Loucy (cell line): ENCODE measurements around the gene FBXL13.

Experiments
- H2AFZ ChIP-seq: fragments of 200-600 bp; sonication (generic); 2 replicates; pipeline ENCODE4 v1.6.0; 2016; ENCODE audit warnings: antibody characterized with exemption, mild to moderate bottlenecking, low read length, moderate library complexity
- H3F3A ChIP-seq: fragments of 200-600 bp; 2 replicates; pipeline ENCODE4 v1.6.0; 2016; ENCODE audit warnings: antibody characterized with exemption, low read depth, mild to moderate bottlenecking
- H3K27me3 ChIP-seq: fragments of 200-600 bp; sonication (generic); 2 replicates; pipeline ENCODE4 v1.6.1; 2014; ENCODE audit warnings: low read length, mild to moderate bottlenecking; ENCODE audit not compliant: insufficient read depth, poor library complexity, severe bottlenecking
- H3K36me3 ChIP-seq: fragments of 200-600 bp; sonication (generic); 2 replicates; pipeline ENCODE4 v1.6.1; 2016; ENCODE audit warnings: low read length; ENCODE audit not compliant: insufficient read depth
- H3K4me1 ChIP-seq: fragments of 200-600 bp; sonication (generic); 2 replicates; pipeline ENCODE4 v1.5.1; 2014; ENCODE audit warnings: low read length, mild to moderate bottlenecking; ENCODE audit not compliant: insufficient read depth, poor library complexity, severe bottlenecking
- H3K4me2 ChIP-seq: fragments of 200-600 bp; sonication (generic); 2 replicates; pipeline ENCODE4 v1.6.0; 2014; ENCODE audit warnings: antibody characterized with exemption, low read length, low read depth, mild to moderate bottlenecking; ENCODE audit not compliant: poor library complexity, severe bottlenecking
- H3K4me3 ChIP-seq: fragments of 200-600 bp; sonication (generic); 2 replicates; pipeline ENCODE4 v1.5.1; 2014; ENCODE audit warnings: low read length, mild to moderate bottlenecking, mixed read lengths; ENCODE audit not compliant: poor library complexity, severe bottlenecking
- H3K79me2 ChIP-seq: fragments of 200-600 bp; sonication (generic); 2 replicates; pipeline ENCODE4 v1.6.1; 2014; ENCODE audit warnings: low read length; ENCODE audit not compliant: insufficient read depth
- H3K9ac ChIP-seq: fragments of 200-600 bp; sonication (generic); 2 replicates; pipeline ENCODE4 v1.6.0; 2014; ENCODE audit warnings: mild to moderate bottlenecking, low read depth, low read length, moderate library complexity; ENCODE audit not compliant: poor library complexity, severe bottlenecking
- H3K9me2 ChIP-seq: fragments of 200-600 bp; sonication (generic); replicated peaks from 2 replicates; pipeline ENCODE4 v1.6.1; 2016; ENCODE audit warnings: low read depth, low read length, mixed read lengths
- H3K9me3 ChIP-seq: fragments of 200-600 bp; sonication (generic); 2 replicates; pipeline ENCODE4 v1.6.1; 2014; ENCODE audit warnings: mild to moderate bottlenecking, antibody characterized with exemption, low read length, low read depth; ENCODE audit not compliant: insufficient read depth
- H4K20me1 ChIP-seq: fragments of 200-600 bp; sonication (generic); 2 replicates; pipeline ENCODE4 v1.6.0; 2014; ENCODE audit warnings: antibody characterized with exemption, low read length, mild to moderate bottlenecking; ENCODE audit not compliant: insufficient read depth, poor library complexity, severe bottlenecking
- CTCF ChIP-seq: fragments of 200-600 bp; sonication (generic); conservative IDR thresholded peaks from 2 replicates; pipeline ENCODE4 v1.5.1; 2014; ENCODE audit warnings: mild to moderate bottlenecking, antibody characterized with exemption, low read length
- EZH2phosphoT487 ChIP-seq: fragments of 200-600 bp; IDR thresholded peaks from 2 replicates; pipeline ENCODE4 v1.6.1; 2018; ENCODE audit warnings: antibody characterized with exemption, mild to moderate bottlenecking, moderate library complexity, borderline replicate concordance

FBXL13 gene

GRCh38 chr7:102836191-102836919 is 238.2 kb downstream of the FBXL13 start:
- Histone ChIP-seq H3K4me3 (no peak overlapping the region), H3K4me2 (no peak overlapping the region), H3K27me3 (no peaks in the 10 kb centered on the region), H3K36me3 (no peaks in the 10 kb centered on the region), H2AFZ (no peak overlapping the region), H3K79me2 (no peaks in the 10 kb centered on the region), H3K9me2 (no peaks in the 10 kb centered on the region), H3K9ac (no peak overlapping the region), H4K20me1 (no peaks in the 10 kb centered on the region), H3K4me1 (no peaks in the 10 kb centered on the region), H3K9me3 (no peaks in the 10 kb centered on the region), H3F3A (no peaks in the 10 kb centered on the region)
- TF ChIP-seq EZH2phosphoT487 (no peak), CTCF (no peak)

- TF ChIP-seq CTCF (no peak), EZH2phosphoT487 (no peak)
- no peaks in the 10 kb centered on the region for H3K9me2 ChIP-seq
- H3K27me3 ChIP-seq, result no peaks in the 10 kb centered on the region
- H3K9me3 ChIP-seq, result no peaks in the 10 kb centered on the region
- H2AFZ ChIP-seq, result no peak overlapping the region
- no peaks in the 10 kb centered on the region for H3K79me2 ChIP-seq
- H4K20me1 ChIP-seq, result no peaks in the 10 kb centered on the region
- no peak overlapping the region for H3K4me3 ChIP-seq
- no peaks in the 10 kb centered on the region for H3K36me3 ChIP-seq
- no peaks in the 10 kb centered on the region for H3F3A ChIP-seq
- H3K4me2 ChIP-seq, result no peak overlapping the region
- no peaks in the 10 kb centered on the region for H3K4me1 ChIP-seq
- no peak overlapping the region for H3K9ac ChIP-seq
Measured at GRCh38 chr7:102834999-102835398, 239.6 kb downstream of the FBXL13 start.

- Histone ChIP-seq H3K9me3 (no peaks in the 10 kb centered on the region), H3K9ac (no peak overlapping the region), H3F3A (no peaks in the 10 kb centered on the region), H3K4me2 (no peak overlapping the region), H3K4me1 (no peaks in the 10 kb centered on the region), H3K36me3 (no peaks in the 10 kb centered on the region), H2AFZ (no peak overlapping the region), H3K79me2 (no peaks in the 10 kb centered on the region), H3K9me2 (no peaks in the 10 kb centered on the region), H3K4me3 (no peak overlapping the region), H4K20me1 (no peaks in the 10 kb centered on the region), H3K27me3 (no peaks in the 10 kb centered on the region)
- TF ChIP-seq CTCF, result no peak
- TF ChIP-seq EZH2phosphoT487, result no peak
Measured at GRCh38 chr7:102834466-102834865, 240.1 kb downstream of the FBXL13 start.
